ENCODE measurements around the gene ETS1. TPM values are rescaled to one million over a fixed set of nuclear protein-coding genes. Genes with fewer than 3 reads are reported as not detected.

The ETS1 gene
- total and polyA plus RNA-seq, 2 experiments from 2014 or later = 25.6 to 52.6 TPM

GRCh38 chr11:128598096-128598495 is 10.7 kb upstream of the ETS1 start (continued):
- TF ChIP-seq EZH2 (IDR thresholded peaks at IDR 0.05; ENCODE audit: low read depth, unreplicated experiment) (no peak), CTCF (conservative IDR thresholded peaks at IDR 0.05; ENCODE audit: low read depth in 2 of 2) (no peak), ZNF331 (CRISPR knock-in tag; IDR thresholded peaks at IDR 0.05; ENCODE audit: low read depth) (no peak), POLR2AphosphoS5 (IDR thresholded peaks at IDR 0.05; ENCODE audit: low read depth) (no peak), JUNB (IDR thresholded peaks at IDR 0.05; ENCODE audit: unreplicated experiment) (no peak)

- H3K36me3 Mint-ChIP-seq (ENCODE audit: low read depth) = no peaks in the 10 kb centered on the region
- no peak for TF ChIP-seq EZH2phosphoT487 (IDR thresholded peaks at IDR 0.05; ENCODE audit: unreplicated experiment)
- no peak for TF ChIP-seq JUNB (IDR thresholded peaks at IDR 0.05; ENCODE audit: unreplicated experiment)
- peak; percentile 46; the same call in 2 of the 3 replicates for ATAC-seq
- peak; percentile 59 for DNase-seq (ENCODE audit: low spot score)
- H3K27ac ChIP-seq (ENCODE audit: low read depth) = no peak overlapping the region
- no peak overlapping the region for H3K27ac Mint-ChIP-seq
- no peaks in the 10 kb centered on the region for H3K9me3 Mint-ChIP-seq
- no peak overlapping the region for H3K4me3 Mint-ChIP-seq
- H3K9me2 ChIP-seq (ENCODE audit: insufficient read depth) = no peaks in the 10 kb centered on the region; the same call in 1 of the 2 replicates
- no peaks in the 10 kb centered on the region for H3K27me3 ChIP-seq (ENCODE audit: insufficient read depth)
- no peaks in the 10 kb centered on the region for H3K79me2 ChIP-seq (replicated peaks; ENCODE audit: insufficient read depth)
- H3K4me1 Mint-ChIP-seq = peaks cover 37% of the 10 kb centered on the region
- H3K4me3 ChIP-seq = no peak overlapping the region
- no peaks in the 10 kb centered on the region for H4K20me1 ChIP-seq (replicated peaks; ENCODE audit: insufficient read depth)
- peak overlapping the region; percentile 41; the same call in 1 of the 2 replicates for H3K4me2 ChIP-seq
- H3K36me3 ChIP-seq (ENCODE audit: insufficient read depth) = no peaks in the 10 kb centered on the region
- no peaks in the 10 kb centered on the region for H3F3A ChIP-seq (replicated peaks; ENCODE audit: low read depth)
- peaks cover 53% of the 10 kb centered on the region for H3K4me1 ChIP-seq (ENCODE audit: insufficient read depth)
- H3K27me3 Mint-ChIP-seq (ENCODE audit: insufficient read depth, low read depth, poor library complexity) = peaks cover 4% of the 10 kb centered on the region
- H2AFZ ChIP-seq = no peak overlapping the region; the same call in 1 of the 2 replicates
Observed at GRCh38 chr11:128597209-128597608, 9.9 kb upstream of the ETS1 start.

- Histone ChIP-seq H3K27ac (ENCODE audit: low read depth) (no peak overlapping the region), H3K4me1 (ENCODE audit: insufficient read depth) (peaks cover 59% of the 10 kb centered on the region), H2AFZ (peak overlapping the region; percentile 49; the same call in 1 of the 2 replicates), H3K79me2 (replicated peaks; ENCODE audit: insufficient read depth) (no peaks in the 10 kb centered on the region), H3K36me3 (ENCODE audit: insufficient read depth) (no peaks in the 10 kb centered on the region), H3K4me3 (no peak overlapping the region), H4K20me1 (replicated peaks; ENCODE audit: insufficient read depth) (no peaks in the 10 kb centered on the region), H3K4me2 (no peak overlapping the region), H3K27me3 (ENCODE audit: insufficient read depth) (no peaks in the 10 kb centered on the region), H3K9me2 (ENCODE audit: insufficient read depth) (no peaks in the 10 kb centered on the region; the same call in 1 of the 2 replicates), H3F3A (replicated peaks; ENCODE audit: low read depth) (no peaks in the 10 kb centered on the region)
- Mint-ChIP-seq H3K27ac (no peak overlapping the region), H3K9me3 (no peaks in the 10 kb centered on the region), H3K4me1 (peaks cover 40% of the 10 kb centered on the region), H3K36me3 (ENCODE audit: low read depth) (no peaks in the 10 kb centered on the region), H3K4me3 (no peak overlapping the region), H3K27me3 (ENCODE audit: insufficient read depth, low read depth, poor library complexity) (peaks cover 4% of the 10 kb centered on the region)
- no peak for ATAC-seq
- no peak for TF ChIP-seq ZNF331 (CRISPR knock-in tag; IDR thresholded peaks at IDR 0.05; ENCODE audit: low read depth)
- DNase-seq (ENCODE audit: low spot score) = no peak
Observed at GRCh38 chr11:128596250-128596649, 8.9 kb upstream of the ETS1 start.

- no peak overlapping the region for H3K27ac Mint-ChIP-seq
- H3F3A ChIP-seq (replicated peaks; ENCODE audit: low read depth) = no peaks in the 10 kb centered on the region
- no peaks in the 10 kb centered on the region for H4K20me1 ChIP-seq (replicated peaks; ENCODE audit: insufficient read depth)
- H3K4me1 ChIP-seq (ENCODE audit: insufficient read depth) = peaks cover 59% of the 10 kb centered on the region
- H3K4me3 Mint-ChIP-seq = no peak overlapping the region
- no peaks in the 10 kb centered on the region for H3K27me3 ChIP-seq (ENCODE audit: insufficient read depth)
- no peak overlapping the region for H3K27ac ChIP-seq (ENCODE audit: low read depth)
- no peak for DNase-seq (ENCODE audit: low spot score)
- H3K4me3 ChIP-seq = no peak overlapping the region
- no peak overlapping the region for H2AFZ ChIP-seq
- no peaks in the 10 kb centered on the region for H3K36me3 ChIP-seq (ENCODE audit: insufficient read depth)
- no peaks in the 10 kb centered on the region; the same call in 1 of the 2 replicates for H3K9me2 ChIP-seq (ENCODE audit: insufficient read depth)
- H3K4me1 Mint-ChIP-seq = peaks cover 42% of the 10 kb centered on the region
- no peaks in the 10 kb centered on the region for H3K36me3 Mint-ChIP-seq (ENCODE audit: low read depth)
- H3K27me3 Mint-ChIP-seq (ENCODE audit: insufficient read depth, low read depth, poor library complexity) = peaks cover 4% of the 10 kb centered on the region
- no peaks in the 10 kb centered on the region for H3K79me2 ChIP-seq (replicated peaks; ENCODE audit: insufficient read depth)
- ATAC-seq = no peak
- H3K4me2 ChIP-seq = no peak overlapping the region
- no peaks in the 10 kb centered on the region for H3K9me3 Mint-ChIP-seq
- TF ChIP-seq CTCF (conservative IDR thresholded peaks at IDR 0.05; ENCODE audit: low read depth in 2 of 2) = no peak
- TF ChIP-seq ZNF331 (CRISPR knock-in tag; IDR thresholded peaks at IDR 0.05; ENCODE audit: low read depth) = no peak
- TF ChIP-seq JUNB (IDR thresholded peaks at IDR 0.05; ENCODE audit: unreplicated experiment) = no peak
- no peak for TF ChIP-seq CREB1 (CRISPR knock-in tag; IDR thresholded peaks at IDR 0.05; ENCODE audit: low read depth)
- no peak for TF ChIP-seq STAT1 (IDR thresholded peaks at IDR 0.05; ENCODE audit: unreplicated experiment)
- no peak for TF ChIP-seq POLR2AphosphoS5 (IDR thresholded peaks at IDR 0.05; ENCODE audit: low read depth)
- TF ChIP-seq ZNF114 (CRISPR knock-in tag; IDR thresholded peaks at IDR 0.05) = no peak
- no peak for TF ChIP-seq ETS1 (IDR thresholded peaks at IDR 0.05)
Observed at GRCh38 chr11:128595775-128596174, 8.4 kb upstream of the ETS1 start.
